SH-SY5Y (cell line): ENCODE data around the gene TMEM94.

Experiments
- GATA2 ChIP-seq: IDR thresholded peaks from 2 replicates; pipeline ENCODE4 v1.6.1; 2011; ENCODE audit warnings: mild to moderate bottlenecking, low read depth, low read length
- GATA3 ChIP-seq: IDR thresholded peaks from 2 replicates; pipeline ENCODE4 v1.6.1; 2011; ENCODE audit warnings: low read depth, mild to moderate bottlenecking, low read length, moderate library complexity

GRCh38 chr17:75511610-75512575, 55.5 kb downstream of the TMEM94 start:
- TF ChIP-seq GATA3 (no peak), GATA2 (no peak)
